ENCODE data around the gene TMEM132C. TPM values are rescaled to one million over a fixed set of nuclear protein-coding genes. Genes with fewer than 3 reads are reported as not detected.

Gene TMEM132C
- total RNA-seq, 4 donors from 2014 or later, result 0.13 to 7.6 (median 0.37) TPM

GRCh38 chr12:128383357-128383937 lies 116.5 kb downstream of the TMEM132C start:
- Histone ChIP-seq H3K27ac (no peak overlapping the region), H3K27me3 (no peaks in the 10 kb centered on the region), H3K4me1 (peaks cover 0 to 5% (median 0%) of the 10 kb centered on the region in 3 donors), H3K36me3 (no peaks in the 10 kb centered on the region), H3K4me3 (no peak overlapping the region), H3K9me3 (peaks cover 0 to 2% (median 0%) of the 10 kb centered on the region in 3 donors)
- intact Hi-C loops (cut with DNase I), result no loop called here
- TF ChIP-seq POLR2A (IDR thresholded peaks at IDR 0.05) (no peak), CTCF (IDR thresholded peaks at IDR 0.05) (no peak)
- WGBS, 2 donors, result 51 to 57% methylated on average over 6 to 15 of the region's 18 CpGs
- no peak for DNase-seq

DNA sequence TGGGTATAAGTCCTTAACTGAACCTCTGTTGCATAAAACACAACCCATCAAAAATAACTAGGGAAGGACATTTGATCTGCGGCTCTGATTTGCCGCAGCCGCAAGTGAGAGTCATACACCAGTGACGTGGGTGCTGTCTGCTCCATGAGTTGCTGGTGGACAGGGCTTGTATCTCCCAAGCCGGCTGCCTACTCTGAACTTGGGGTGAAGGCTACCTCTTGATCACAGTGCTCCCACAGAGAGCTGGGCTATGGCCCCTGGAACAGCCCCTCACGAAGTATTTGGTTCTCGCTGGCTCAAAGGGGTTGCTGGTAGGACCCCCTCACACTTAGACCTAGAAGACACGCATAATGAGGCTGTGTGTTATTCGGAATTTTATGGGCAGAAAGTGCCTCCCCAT lies 118.8 kb downstream of the TMEM132C start:
- intact Hi-C loops (cut with DNase I), result no loop called here
- no peak for DNase-seq
- TF ChIP-seq POLR2A (IDR thresholded peaks at IDR 0.05), result no peak
- TF ChIP-seq CTCF (IDR thresholded peaks at IDR 0.05), result no peak
- WGBS, 2 donors, result 84 to 91% methylated on average over 9 of the region's 9 CpGs
- no peaks in the 10 kb centered on the region for H3K36me3 ChIP-seq
- H3K4me3 ChIP-seq, result no peak overlapping the region
- H3K27ac ChIP-seq, result no peak overlapping the region
- peaks cover 0 to 5% (median 0%) of the 10 kb centered on the region in 3 donors for H3K4me1 ChIP-seq
- no peaks in the 10 kb centered on the region for H3K27me3 ChIP-seq
- peaks cover 0 to 3% (median 0%) of the 10 kb centered on the region in 3 donors for H3K9me3 ChIP-seq

- H3K4me1 ChIP-seq, result peaks cover 0 to 5% (median 0%) of the 10 kb centered on the region in 3 donors
- 23 to 57% methylated on average over 13 to 14 of the region's 19 CpGs for WGBS, 2 donors
- no peak for DNase-seq
- peak overlapping the region in 1 of 4 donors; percentile 28 for H3K27ac ChIP-seq
- H3K27me3 ChIP-seq, result no peaks in the 10 kb centered on the region
- H3K36me3 ChIP-seq, result no peaks in the 10 kb centered on the region
- H3K9me3 ChIP-seq, result peaks cover 0 to 16% (median 0%) of the 10 kb centered on the region in 3 donors
- H3K4me3 ChIP-seq, result no peak overlapping the region
- TF ChIP-seq POLR2A (IDR thresholded peaks at IDR 0.05) (no peak), CTCF (IDR thresholded peaks at IDR 0.05) (peak in 4 of 6 experiments; percentile 13 to 25 (median 18))
- intact Hi-C loops (cut with DNase I), result no loop called here
Measured at GRCh38 chr12:128387811-128388422, 120.9 kb downstream of the TMEM132C start.

DNA sequence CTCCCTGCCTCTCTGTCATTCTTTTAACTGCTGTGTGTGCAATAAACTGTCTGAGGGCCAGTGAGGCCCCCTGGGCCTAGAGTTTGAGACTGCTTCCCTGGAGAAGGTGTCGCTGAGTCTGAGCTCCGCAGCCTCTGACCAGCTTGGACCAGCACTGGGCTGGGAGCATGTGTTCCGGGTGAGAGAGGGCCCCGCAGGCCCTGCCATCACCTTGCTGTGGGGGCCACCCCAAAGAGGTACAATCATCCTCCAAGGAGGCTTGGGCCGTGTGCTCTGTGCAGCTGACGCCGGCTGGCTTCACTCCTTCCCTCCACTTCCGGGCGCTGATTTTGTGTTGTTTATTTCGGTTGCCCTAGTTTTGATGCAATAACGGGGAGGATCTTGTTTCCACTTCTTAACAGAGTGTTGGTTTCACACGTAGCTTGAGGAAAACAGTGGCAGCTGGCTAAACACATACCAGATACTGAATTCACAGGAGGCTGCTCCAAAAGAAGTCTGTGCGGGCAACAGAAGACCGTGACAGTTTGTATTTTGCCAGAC lies 121.6 kb downstream of the TMEM132C start:
- H3K27me3 ChIP-seq, result no peaks in the 10 kb centered on the region

More for the DNA sequence above, 121.6 kb downstream of the TMEM132C start:
- H3K27ac ChIP-seq, result peak overlapping the region in 1 of 4 donors; percentile 28
- intact Hi-C loops (cut with DNase I), result no loop called here
- H3K9me3 ChIP-seq, result peaks cover 0 to 22% (median 3%) of the 10 kb centered on the region in 3 donors
- DNase-seq, result no peak
- 41 to 46% methylated on average over 7 to 14 of the region's 14 CpGs for WGBS, 2 donors
- H3K36me3 ChIP-seq, result no peaks in the 10 kb centered on the region
- peaks cover 0 to 5% (median 0%) of the 10 kb centered on the region in 3 donors for H3K4me1 ChIP-seq
- H3K4me3 ChIP-seq, result no peak overlapping the region
- TF ChIP-seq POLR2A (IDR thresholded peaks at IDR 0.05) (no peak), CTCF (IDR thresholded peaks at IDR 0.05) (no peak)

All from esophagus squamous epithelium (tissue), 5 donors.